AG20443 (cell line): ENCODE data around the gene SH2D4B.

ENCODE experiments used
- DNase-seq: peaks from one replicate; pipeline ENCODE4 v3.0.0; 2012; ENCODE audit warnings: low spot score, mixed read lengths

Gene SH2D4B

DNA sequence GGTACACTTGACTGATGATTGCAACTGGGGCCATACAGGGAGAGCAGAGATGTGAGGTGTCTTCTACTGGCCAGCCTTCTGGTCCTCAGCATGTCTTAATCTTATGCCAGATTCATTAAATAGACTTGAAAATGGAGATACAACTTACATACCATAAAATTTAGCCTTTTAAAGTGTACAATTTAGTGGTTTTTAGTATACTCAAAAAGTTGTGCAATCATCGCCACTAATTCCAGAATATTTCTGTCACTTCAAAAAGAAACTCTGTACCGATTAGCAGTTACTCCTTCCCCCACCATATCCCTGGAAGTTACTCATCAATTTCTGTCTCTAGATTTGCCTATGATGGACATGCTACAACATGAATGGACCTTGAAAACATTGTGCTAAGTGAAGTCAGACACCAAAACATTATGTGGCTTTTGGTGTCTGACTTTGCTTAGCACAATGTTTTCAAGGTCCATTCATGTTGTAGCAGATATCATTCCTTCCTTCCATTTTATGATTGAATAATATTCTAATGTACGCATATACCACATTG lies 53.0 kb downstream of the SH2D4B start:
- no peak for DNase-seq

DNA sequence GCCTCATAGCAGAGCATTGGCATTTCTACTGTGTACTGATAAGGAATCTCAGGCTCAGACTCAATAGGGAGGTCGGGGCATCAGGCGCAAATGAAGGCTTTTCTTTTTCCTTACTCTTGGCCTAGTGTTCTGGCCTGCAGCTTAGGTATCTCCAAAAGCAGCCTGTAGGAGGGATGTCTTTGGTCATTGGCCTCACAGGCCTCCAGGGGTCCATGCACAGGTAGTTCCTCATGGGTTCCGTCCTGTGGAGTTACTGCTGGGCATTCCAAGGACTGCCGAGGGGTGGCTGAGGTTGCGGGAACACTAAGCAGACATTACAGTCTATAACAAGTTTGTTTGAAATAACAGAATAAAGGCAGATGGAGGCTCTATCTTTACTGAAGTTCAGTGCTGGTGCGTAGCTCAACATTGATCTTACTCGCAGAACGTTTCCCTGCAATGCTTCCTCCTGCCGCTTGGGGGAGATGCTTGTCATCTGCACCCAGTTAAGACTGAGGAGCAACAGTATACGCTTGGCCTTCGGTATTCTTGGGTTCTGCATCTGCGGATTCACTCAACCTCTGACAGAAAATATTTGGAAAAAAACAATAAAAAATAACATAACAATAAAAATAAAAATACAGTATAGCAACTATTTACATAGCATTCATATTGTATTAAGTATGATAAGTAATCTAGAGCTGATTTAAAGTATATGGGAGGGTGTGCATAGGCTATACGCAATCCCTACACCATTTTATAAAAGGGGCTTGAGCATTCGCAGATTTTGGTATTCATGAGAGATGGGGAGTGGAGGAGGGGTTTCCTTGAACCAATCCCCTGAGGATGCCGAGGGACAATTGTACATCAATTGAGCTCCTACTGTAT lies 58.9 kb downstream of the SH2D4B start:
- DNase-seq: peak; percentile 67

- DNase-seq: no peak
Observed at GRCh38 chr10:80598084-80598798, 60.5 kb downstream of the SH2D4B start.

- DNase-seq: no peak
Observed at GRCh38 chr10:80598951-80599350, 61.2 kb downstream of the SH2D4B start.

DNA sequence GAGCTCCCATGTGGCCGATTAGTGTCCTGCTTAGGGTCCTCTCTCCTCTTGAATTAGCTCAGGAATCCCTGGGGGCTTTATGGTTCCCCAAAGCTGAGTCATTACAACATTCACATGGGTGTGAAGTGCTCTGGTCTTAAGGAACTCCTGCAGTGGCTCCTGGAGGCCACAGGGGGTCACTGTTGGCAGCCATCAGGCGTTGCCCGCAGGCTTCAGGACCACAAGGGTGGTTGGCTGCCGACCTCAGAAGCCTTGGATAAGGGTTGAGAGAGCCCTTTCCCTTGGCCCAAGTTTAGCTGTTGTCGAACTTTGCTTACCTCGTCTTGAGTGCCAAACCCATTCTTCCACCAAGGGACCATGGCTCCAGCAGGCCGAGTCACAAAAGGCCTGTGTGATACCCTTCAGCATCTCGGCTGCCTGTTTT lies 61.7 kb downstream of the SH2D4B start:
- DNase-seq: peak; percentile 58

DNA sequence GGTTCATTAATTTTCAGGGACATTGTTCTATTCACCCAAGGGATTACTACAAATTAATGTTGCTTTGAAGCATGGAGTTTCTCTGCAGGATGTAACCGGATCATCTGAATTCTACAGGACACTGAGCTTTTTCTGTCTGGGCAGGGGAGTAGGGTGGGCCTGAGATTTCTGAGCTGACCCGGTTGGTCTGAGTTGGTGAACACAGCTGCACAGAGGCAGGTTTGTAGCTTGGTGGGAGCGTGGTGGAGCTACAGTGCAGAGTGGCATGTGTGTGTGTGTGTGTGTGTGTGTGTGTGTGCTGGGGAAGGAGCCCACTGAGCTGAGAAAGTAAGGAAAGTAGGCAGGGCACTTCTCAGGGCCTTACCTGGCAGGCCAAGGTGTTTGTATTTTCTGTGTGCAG lies 62.6 kb downstream of the SH2D4B start:
- no peak for DNase-seq

DNA sequence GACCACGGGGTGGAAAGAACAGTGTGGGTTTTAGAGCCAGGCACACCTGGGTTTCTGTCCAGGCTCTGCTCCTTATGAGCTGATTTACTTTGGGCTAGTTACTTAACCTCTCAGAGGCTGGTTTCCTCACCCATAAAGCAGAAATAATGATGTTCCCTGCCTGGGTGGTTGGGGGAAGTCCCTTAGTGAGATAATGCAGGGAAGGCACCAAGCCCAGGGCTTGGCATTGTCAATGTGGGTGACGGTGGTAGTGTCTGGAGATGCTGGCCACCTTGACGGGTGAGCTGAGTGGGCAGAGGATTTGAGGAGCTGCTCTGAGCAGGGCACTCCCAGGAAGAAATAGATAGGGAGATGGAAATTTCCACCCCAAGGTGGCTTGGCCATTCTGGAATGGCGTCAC lies 65.2 kb downstream of the SH2D4B start:
- no peak for DNase-seq

DNA sequence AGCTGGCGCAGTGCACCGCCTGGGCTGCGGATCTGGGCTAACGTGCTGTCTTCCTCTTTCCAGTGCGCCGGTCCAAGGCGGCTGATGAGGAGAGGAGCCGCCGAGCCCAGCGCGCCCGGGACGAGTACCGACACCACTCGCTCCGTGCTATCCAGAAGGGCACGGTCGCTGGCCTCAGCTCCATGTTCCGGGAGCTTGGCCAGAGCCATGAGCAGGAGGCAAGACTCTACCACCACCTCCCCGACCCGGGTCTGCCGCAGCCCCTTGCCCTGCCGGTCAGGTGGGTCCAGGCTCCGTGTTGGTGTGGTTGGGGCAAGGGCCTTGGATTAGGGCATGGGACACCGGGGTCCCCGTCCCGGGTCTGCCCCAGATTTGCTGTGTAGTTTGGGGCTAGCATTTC lies 65.8 kb downstream of the SH2D4B start:
- DNase-seq: no peak

GRCh38 chr10:80608706-80609105 lies 71.0 kb downstream of the SH2D4B start:
- DNase-seq: no peak

GRCh38 chr10:80609331-80609730 lies 71.6 kb downstream of the SH2D4B start:
- DNase-seq: no peak

- no peak for DNase-seq
Observed at GRCh38 chr10:80611481-80612185, 73.9 kb downstream of the SH2D4B start.

DNA sequence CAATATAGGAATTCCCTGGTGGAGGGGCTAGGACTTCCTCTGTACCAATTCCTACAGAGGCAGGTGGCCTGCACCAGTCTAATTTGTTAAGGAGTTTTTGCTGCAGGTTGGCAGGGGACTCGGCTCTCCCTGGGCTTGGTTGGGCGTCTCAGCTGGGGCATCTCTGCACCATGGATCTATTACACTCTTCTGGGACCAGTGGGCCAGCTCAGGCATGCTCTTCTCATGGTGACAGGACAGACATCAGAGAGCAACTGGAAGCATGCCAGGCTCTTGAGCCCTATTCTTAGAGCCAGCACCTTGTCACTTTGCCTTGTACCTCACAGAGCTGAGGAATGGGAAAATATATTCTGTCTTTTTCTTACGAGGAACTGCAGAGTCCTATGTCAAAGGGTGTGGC lies 74.6 kb downstream of the SH2D4B start:
- no peak for DNase-seq

GRCh38 chr10:80613466-80614170 lies 75.9 kb downstream of the SH2D4B start:
- no peak for DNase-seq

GRCh38 chr10:80614576-80615416 lies 77.1 kb downstream of the SH2D4B start:
- DNase-seq: no peak

DNA sequence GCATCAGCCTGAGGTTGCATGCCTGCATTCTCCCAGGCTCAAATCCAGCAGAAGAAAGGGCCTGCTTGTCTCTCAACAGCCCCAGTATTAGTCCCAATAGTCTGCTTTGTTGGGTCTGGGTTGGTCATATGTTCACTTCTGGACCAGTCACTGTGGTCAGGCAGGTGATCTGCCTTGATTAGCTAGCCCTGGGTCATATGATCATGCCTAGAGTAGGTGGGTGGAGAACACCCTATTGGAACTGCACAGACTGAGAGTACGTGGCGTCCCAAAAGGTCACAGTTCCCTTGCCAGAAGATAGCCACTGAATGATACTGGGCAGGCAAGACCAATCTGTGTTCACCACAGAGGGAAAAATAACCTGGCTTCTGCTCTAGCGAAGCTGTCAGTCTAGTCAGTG lies 80.1 kb downstream of the SH2D4B start:
- DNase-seq: no peak

DNA sequence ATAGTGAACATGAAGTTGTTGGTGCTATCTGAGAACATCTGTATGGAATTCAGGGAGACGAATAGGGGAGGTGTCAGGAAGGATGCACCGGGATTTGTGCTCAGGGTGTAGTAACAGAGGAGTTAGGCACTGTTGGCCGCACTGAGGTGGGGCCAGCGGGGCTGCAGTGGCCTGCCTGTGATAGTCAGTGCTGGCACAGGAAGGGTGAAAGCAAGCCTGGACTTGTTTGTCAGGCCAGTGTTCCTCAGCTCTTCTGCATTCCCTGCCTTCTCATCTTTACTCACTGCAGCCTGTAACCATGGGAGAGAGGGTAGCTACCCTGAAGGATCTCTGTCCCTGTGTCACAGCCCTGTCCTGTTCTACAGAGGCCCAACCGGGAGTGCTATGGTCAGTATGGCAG lies 81.3 kb downstream of the SH2D4B start:
- no peak for DNase-seq

DNA sequence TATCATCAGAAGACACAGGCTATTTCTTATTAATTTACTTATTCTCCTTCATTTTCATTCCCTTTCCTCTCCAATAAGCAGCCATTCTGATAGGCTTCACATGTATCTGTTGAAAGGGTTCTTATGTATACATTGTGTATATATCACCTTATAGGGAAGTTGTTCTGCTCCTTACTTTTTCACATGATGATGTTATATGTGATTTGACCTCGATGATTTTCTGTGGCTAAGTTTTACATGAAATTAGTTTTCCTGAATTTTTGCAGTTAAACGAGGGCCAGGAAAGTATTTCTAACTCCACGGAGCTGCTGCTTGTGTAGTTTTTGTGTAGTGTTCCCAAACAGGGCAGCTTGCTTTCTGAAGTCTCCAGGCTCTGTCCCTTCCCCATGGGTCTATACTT lies 84.5 kb downstream of the SH2D4B start:
- DNase-seq: no peak

GRCh38 chr10:80630324-80630723 lies 92.6 kb downstream of the SH2D4B start:
- no peak for DNase-seq

DNA sequence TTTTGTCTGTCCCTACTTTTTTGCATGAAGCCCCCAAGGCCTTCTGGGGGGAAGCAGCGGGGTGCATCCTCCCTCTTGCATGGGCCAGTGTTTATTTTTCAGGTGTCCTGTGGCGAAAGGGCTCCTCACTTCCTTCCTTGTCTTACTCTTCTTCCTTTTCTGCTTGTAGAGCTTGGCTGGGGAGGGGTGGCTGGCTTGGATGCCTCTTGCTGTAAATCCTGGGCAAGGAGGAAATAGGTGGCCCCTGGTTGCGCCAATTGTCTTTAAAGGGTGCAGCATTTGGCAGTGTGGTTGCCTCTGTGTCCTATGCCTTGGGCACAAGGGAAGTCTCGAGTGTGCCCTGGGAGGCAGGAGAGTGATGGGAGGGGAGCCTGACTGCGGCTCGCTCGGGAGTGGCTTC lies 95.0 kb downstream of the SH2D4B start:
- no peak for DNase-seq

DNA sequence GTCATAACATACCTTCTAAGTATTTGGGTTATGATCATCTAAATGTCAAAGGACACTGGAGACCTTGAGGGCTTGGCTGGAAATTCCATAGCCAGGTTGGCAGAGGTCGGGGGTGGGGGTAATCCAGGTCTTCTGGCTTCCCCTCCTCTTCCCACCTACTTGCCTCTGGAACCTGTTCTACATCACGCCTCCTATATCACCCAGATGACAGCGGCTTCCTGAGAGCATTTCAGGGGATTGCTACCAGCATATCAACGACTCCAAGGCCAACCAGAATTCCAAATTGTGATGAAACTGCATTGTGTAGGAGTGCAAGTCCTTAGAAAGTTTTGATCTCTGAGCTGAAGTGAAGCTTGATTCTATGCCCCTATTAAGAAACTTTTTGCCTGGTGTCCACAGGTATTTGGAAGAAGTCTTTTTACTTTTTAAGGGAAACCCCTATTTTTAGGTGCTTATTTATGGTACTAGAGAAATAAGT lies 95.7 kb downstream of the SH2D4B start:
- no peak for DNase-seq

DNA sequence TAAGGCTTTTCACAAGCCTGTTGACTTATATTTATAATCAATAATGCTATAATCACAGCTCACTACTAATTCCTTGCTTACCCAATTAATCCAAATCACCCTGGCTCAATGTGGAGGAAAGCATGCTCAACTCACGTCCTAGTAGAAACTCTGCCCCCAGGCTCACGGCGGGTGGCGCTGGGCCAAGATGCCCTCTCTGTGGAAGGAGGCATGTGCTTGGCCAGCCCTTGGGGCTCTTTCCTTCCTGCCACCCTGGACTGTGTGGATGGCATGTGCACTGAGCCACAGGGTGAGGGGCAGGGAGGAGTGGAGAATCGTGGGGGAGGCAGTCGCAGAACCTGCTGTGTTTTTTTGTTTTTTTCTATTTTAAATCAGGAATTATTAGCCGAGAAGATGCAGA lies 96.2 kb downstream of the SH2D4B start:
- DNase-seq: no peak
